SK-N-SH (cell line): Measurements from ENCODE around the gene MARCHF3. TPM values are rescaled to one million over a fixed set of nuclear protein-coding genes. Genes with fewer than 3 reads are reported as not detected.

Source experiments
- CTCF ChIA-PET: fragments of 300-600, 350-600 bp; formaldehyde crosslinking; extraction: SDS; loops from one replicate; lab custom pipeline; 2021; lab: Yijun Ruan, JAX
- POLR2A ChIA-PET: fragments of 350-600 bp; sonication (Branson Sonifier 250); formaldehyde crosslinking; extraction: SDS; loops from one replicate; lab custom pipeline; 2020; ENCODE audit warnings: antibody characterized with exemption, inconsistent platforms; lab: Yijun Ruan, JAX
- DNase-seq: peaks from one replicate; pipeline ENCODE4 v3.0.0; 2012
- H2AFZ ChIP-seq: fragments of 200-600 bp; sonication (generic); 2 replicates; pipeline ENCODE4 v1.8.1; 2016; ENCODE audit warnings: antibody characterized with exemption, mild to moderate bottlenecking, low read depth
- H3F3A ChIP-seq: fragments of 200-600 bp; sonication (generic); replicated peaks from 2 replicates; pipeline ENCODE3; 2016; ENCODE audit warnings: antibody characterized with exemption, mild to moderate bottlenecking; ENCODE audit not compliant: insufficient read depth
- H3K27ac ChIP-seq, 2 experiments: fragments of 200-500 bp in 1 of 2; fragments of 200-600 bp in 1 of 2; sonication (Bioruptor generic) in 1 of 2; sonication (generic), shearing (Covaris generic) in 1 of 2; 2 replicates each; pipeline versions ENCODE4 v1.5.1 to v1.6.1; 2014 to 2016; ENCODE audit warnings: low read depth in 2 of 2, inconsistent platforms in 1 of 2, low read length in 1 of 2, mild to moderate bottlenecking in 1 of 2, mixed read lengths in 1 of 2
- H3K27me3 ChIP-seq: fragments of 200-600 bp; sonication (generic), shearing (Covaris generic); 2 replicates; pipeline ENCODE4 v1.6.1; 2016; ENCODE audit warnings: mixed run types; ENCODE audit not compliant: insufficient read depth
- H3K36me3 ChIP-seq, 2 experiments: fragments of 200-500 bp in 1 of 2; fragments of 200-600 bp in 1 of 2; sonication (Bioruptor generic) in 1 of 2; sonication (generic) in 1 of 2; replicated peaks in 1 of 2; 2 replicates each; pipeline versions ENCODE3 to v1.5.1; 2014 to 2016; ENCODE audit warnings: low read length in 1 of 2, mild to moderate bottlenecking in 1 of 2; ENCODE audit not compliant: insufficient read depth in 2 of 2, control insufficient read depth in 1 of 2
- H3K4me1 ChIP-seq, 2 experiments: fragments of 200-500 bp in 1 of 2; fragments of 200-600 bp in 1 of 2; sonication (Bioruptor generic) in 1 of 2; sonication (generic), shearing (Covaris generic) in 1 of 2; 2 replicates each; pipeline versions ENCODE4 v1.5.1 to v1.6.1; 2014 to 2016; ENCODE audit warnings: low read depth in 1 of 2, low read length in 1 of 2, mixed run types in 1 of 2; ENCODE audit not compliant: insufficient read depth in 2 of 2, control insufficient read depth in 1 of 2
- H3K4me2 ChIP-seq: fragments of 200-600 bp; sonication (generic), shearing (Covaris generic); 2 replicates; pipeline ENCODE4 v1.6.1; 2017; ENCODE audit warnings: mixed run types
- H3K4me3 ChIP-seq, 2 experiments: fragments of 200-500 bp in 1 of 2; fragments of 200-600 bp in 1 of 2; sonication (Bioruptor generic) in 1 of 2; sonication (generic), shearing (Covaris generic) in 1 of 2; 2 replicates each; pipeline versions ENCODE4 v1.5.1 to v1.8.1; 2014 to 2016; ENCODE audit warnings: low read depth in 2 of 2, inconsistent platforms in 1 of 2, low read length in 1 of 2, mild to moderate bottlenecking in 1 of 2, mixed read lengths in 1 of 2, moderate library complexity in 1 of 2
- H3K79me2 ChIP-seq: fragments of 200-600 bp; sonication (generic); 2 replicates; pipeline ENCODE4 v1.8.1; 2017; ENCODE audit warnings: mild to moderate bottlenecking; ENCODE audit not compliant: insufficient read depth
- H3K9ac ChIP-seq: fragments of 200-600 bp; sonication (generic); 2 replicates; pipeline ENCODE4 v1.6.1; 2017; ENCODE audit warnings: mixed run types
- H3K9me2 ChIP-seq: fragments of 200-600 bp; sonication (generic); 2 replicates; pipeline ENCODE4 v1.6.1; 2017; ENCODE audit warnings: mixed run types
- H3K9me3 ChIP-seq: fragments of 200-600 bp; sonication (generic); 2 replicates; pipeline ENCODE4 v1.6.1; 2017; ENCODE audit warnings: mixed run types, mild to moderate bottlenecking, moderate library complexity
- H4K20me1 ChIP-seq: fragments of 200-600 bp; sonication (generic); 2 replicates; pipeline ENCODE4 v1.6.1; 2017; ENCODE audit warnings: mild to moderate bottlenecking, mixed run types; ENCODE audit not compliant: insufficient read depth
- MXI1 ChIP-seq: IDR thresholded peaks from 2 replicates; pipeline ENCODE4 v1.6.1; 2012; ENCODE audit warnings: mild to moderate bottlenecking, low read depth, low read length, improper control_type of control experiment
- NFIC ChIP-seq: IDR thresholded peaks from 2 replicates; pipeline ENCODE4 v1.4.0; 2012; ENCODE audit warnings: borderline replicate concordance
- NRF1 ChIP-seq: IDR thresholded peaks from 2 replicates; pipeline ENCODE4 v1.6.1; 2012; ENCODE audit warnings: low read depth, mild to moderate bottlenecking, low read length
- RCOR1 ChIP-seq: fragments of 150-350 bp; IDR thresholded peaks from 2 replicates; pipeline ENCODE4 v1.6.1; 2017; ENCODE audit warnings: antibody characterized with exemption, low read length
- REST ChIP-seq: IDR thresholded peaks from 2 replicates; pipeline ENCODE4 v1.6.1; 2012; ENCODE audit warnings: mild to moderate bottlenecking, low read depth, low read length, moderate library complexity
- RFX5 ChIP-seq: IDR thresholded peaks from 2 replicates; pipeline ENCODE4 v1.6.1; 2012; ENCODE audit warnings: mild to moderate bottlenecking, improper control_type of control experiment, low read length
- SIN3A ChIP-seq: IDR thresholded peaks from 2 replicates; pipeline ENCODE4 v1.6.1; 2012; ENCODE audit warnings: low read depth, mild to moderate bottlenecking, low read length, moderate library complexity, borderline replicate concordance
- TCF12 ChIP-seq: IDR thresholded peaks from 2 replicates; pipeline ENCODE4 v1.4.0; 2012
- TEAD4 ChIP-seq: IDR thresholded peaks from 2 replicates; pipeline ENCODE4 v1.4.0; 2012; ENCODE audit warnings: mild to moderate bottlenecking, borderline replicate concordance; ENCODE audit not compliant: insufficient read depth
- ZBTB33 ChIP-seq: IDR thresholded peaks from 2 replicates; pipeline ENCODE4 v1.4.0; 2012; ENCODE audit warnings: low read depth, borderline replicate concordance
- WGBS: methylation state at CpG from one replicate; pipeline ENCODE4 v1.1.6; 2017; ENCODE audit warnings: low lambda C conversion rate; 5-methylcytosine and 5-hydroxymethylcytosine counted together
- polyA plus RNA-seq, 3 experiments: library from polyadenylated mRNA; depleted of rRNA; stranded (reverse); fragments of >200 nt; gene quantifications; 2 replicates each; pipeline ENCODE4 v1.2.3, GENCODE V29; 2012
- TF ChIP-seq, protein P1 (sequence below): IDR thresholded peaks from 2 replicates; pipeline ENCODE4; 2012
- TF ChIP-seq, protein P2 (sequence below): IDR thresholded peaks from 2 replicates; pipeline ENCODE4 v1.4.0; 2012; ENCODE audit warnings: low read depth
- TF ChIP-seq, protein P3 (sequence below): IDR thresholded peaks from 2 replicates; pipeline ENCODE4 v1.4.0; 2012; ENCODE audit warnings: low read depth, borderline replicate concordance

Gene MARCHF3
- polyA plus RNA-seq, 1 of the 3 experiments (the other 2 are of a cell fraction): 21.5 TPM

GRCh38 chr5:126871441-126871840, 158.9 kb downstream of the MARCHF3 start:
- POLR2A ChIA-PET: no interaction called here
- Histone ChIP-seq H3K9me3 (no peaks in the 10 kb centered on the region), H3K36me3 (peaks cover 3 to 8% of the 10 kb centered on the region in 2 experiments), H3K27me3 (no peaks in the 10 kb centered on the region), H3K27ac (no peak overlapping the region), H3K4me2 (no peak overlapping the region)
- TF ChIP-seq RFX5: no peak
- TF ChIP-seq, protein P1, sequence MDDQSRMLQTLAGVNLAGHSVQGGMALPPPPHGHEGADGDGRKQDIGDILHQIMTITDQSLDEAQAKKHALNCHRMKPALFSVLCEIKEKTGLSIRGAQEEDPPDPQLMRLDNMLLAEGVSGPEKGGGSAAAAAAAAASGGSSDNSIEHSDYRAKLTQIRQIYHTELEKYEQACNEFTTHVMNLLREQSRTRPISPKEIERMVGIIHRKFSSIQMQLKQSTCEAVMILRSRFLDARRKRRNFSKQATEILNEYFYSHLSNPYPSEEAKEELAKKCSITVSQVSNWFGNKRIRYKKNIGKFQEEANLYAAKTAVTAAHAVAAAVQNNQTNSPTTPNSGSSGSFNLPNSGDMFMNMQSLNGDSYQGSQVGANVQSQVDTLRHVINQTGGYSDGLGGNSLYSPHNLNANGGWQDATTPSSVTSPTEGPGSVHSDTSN: no peak
- TF ChIP-seq, protein P2, sequence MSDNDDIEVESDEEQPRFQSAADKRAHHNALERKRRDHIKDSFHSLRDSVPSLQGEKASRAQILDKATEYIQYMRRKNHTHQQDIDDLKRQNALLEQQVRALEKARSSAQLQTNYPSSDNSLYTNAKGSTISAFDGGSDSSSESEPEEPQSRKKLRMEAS: no peak
- no peak for TF ChIP-seq TCF12
- TF ChIP-seq, protein P3, sequence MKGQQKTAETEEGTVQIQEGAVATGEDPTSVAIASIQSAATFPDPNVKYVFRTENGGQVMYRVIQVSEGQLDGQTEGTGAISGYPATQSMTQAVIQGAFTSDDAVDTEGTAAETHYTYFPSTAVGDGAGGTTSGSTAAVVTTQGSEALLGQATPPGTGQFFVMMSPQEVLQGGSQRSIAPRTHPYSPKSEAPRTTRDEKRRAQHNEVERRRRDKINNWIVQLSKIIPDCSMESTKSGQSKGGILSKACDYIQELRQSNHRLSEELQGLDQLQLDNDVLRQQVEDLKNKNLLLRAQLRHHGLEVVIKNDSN: no peak
- no peak for TF ChIP-seq RCOR1
- no peak for TF ChIP-seq NRF1
- TF ChIP-seq TEAD4: no peak
- TF ChIP-seq ZBTB33: no peak
- TF ChIP-seq MXI1: no peak
- no peak for TF ChIP-seq SIN3A
- TF ChIP-seq, all 33 proteins: peak for 0
- Histone ChIP-seq H4K20me1 (no peaks in the 10 kb centered on the region), H2AFZ (no peak overlapping the region), H3K4me1 (peaks cover 0 to 13% of the 10 kb centered on the region in 2 experiments; a peak in 1 of 4 replicates), H3K9ac (no peak overlapping the region), H3F3A (no peaks in the 10 kb centered on the region), H3K4me3 (no peak overlapping the region), H3K79me2 (no peaks in the 10 kb centered on the region), H3K9me2 (no peaks in the 10 kb centered on the region)
- CTCF ChIA-PET: no interaction called here
- DNase-seq: no peak
- WGBS: 95% methylated on average over 6 of the region's 6 CpGs

GRCh38 chr5:126869005-126869451, 161.3 kb downstream of the MARCHF3 start:
- H3F3A ChIP-seq: peaks cover 10% of the 10 kb centered on the region
- H3K36me3 ChIP-seq: peaks cover 0 to 8% of the 10 kb centered on the region in 2 experiments
- no peaks in the 10 kb centered on the region for H3K9me2 ChIP-seq
- peaks cover 4 to 13% of the 10 kb centered on the region in 2 experiments; a peak in 1 of 4 replicates for H3K4me1 ChIP-seq
- H3K27me3 ChIP-seq: no peaks in the 10 kb centered on the region
- no peaks in the 10 kb centered on the region for H4K20me1 ChIP-seq
- ChIA-PET POLR2A (no interaction called here), CTCF (interaction anchor here (1.1 to 1.2 kb wide), 2 partner anchors 12 to 160 kb away, joined by 3 read pairs; no protein-coding TSS in a partner anchor)
- peak overlapping the region in 1 of 2 experiments; percentile 32; a peak in 1 of 4 replicates for H3K4me3 ChIP-seq
- no peak overlapping the region; a peak in 1 of 4 replicates for H3K27ac ChIP-seq
- WGBS: 65% methylated on average over 21 of the region's 22 CpGs
- H2AFZ ChIP-seq: no peak overlapping the region
- TF ChIP-seq REST (no peak), TCF12 (no peak), NFIC (no peak)
- TF ChIP-seq, protein P3: no peak
- H3K79me2 ChIP-seq: no peaks in the 10 kb centered on the region
- no peak overlapping the region for H3K9ac ChIP-seq
- no peaks in the 10 kb centered on the region for H3K9me3 ChIP-seq
- peak; percentile 75 for DNase-seq
- peak overlapping the region; percentile 50 for H3K4me2 ChIP-seq
